Measurements from ENCODE around the gene STAMBP. TPM values are rescaled to one million over a fixed set of nuclear protein-coding genes. Genes with fewer than 3 reads are reported as not detected.
A peak's percentile ranks its signal among the peaks of the same experiment; 100 is the strongest.

Gene STAMBP
- total RNA-seq, 1 donor from 2014 or later, result 41.0 TPM

GRCh38 chr2:73914667-73915066 lies 85.9 kb downstream of the STAMBP start:
- no peak overlapping the region for H3K4me3 Mint-ChIP-seq

GRCh38 chr2:73915437-73915993 lies 86.8 kb downstream of the STAMBP start:
- no peak for DNase-seq (ENCODE audit: extremely low spot score, unreplicated experiment)
- H3K4me1 Mint-ChIP-seq (ENCODE audit: unreplicated experiment), result no peaks in the 10 kb centered on the region
- H3K36me3 Mint-ChIP-seq, result no peaks in the 10 kb centered on the region
- peaks cover 5% of the 10 kb centered on the region for H3K27me3 Mint-ChIP-seq
- no peak overlapping the region for H3K4me3 Mint-ChIP-seq
- H3K9me3 Mint-ChIP-seq, result no peaks in the 10 kb centered on the region
- H3K27ac Mint-ChIP-seq, result no peak overlapping the region
- no peak for TF ChIP-seq CTCF (conservative IDR thresholded peaks at IDR 0.05)

More at GRCh38 chr2:73914667-73915066, 85.9 kb downstream of the STAMBP start:
- TF ChIP-seq CTCF (conservative IDR thresholded peaks at IDR 0.05), result no peak
- no peak for DNase-seq (ENCODE audit: extremely low spot score, unreplicated experiment)
- Mint-ChIP-seq H3K27me3 (peaks cover under 1% of the 10 kb centered on the region), H3K27ac (no peak overlapping the region), H3K9me3 (no peaks in the 10 kb centered on the region), H3K36me3 (no peaks in the 10 kb centered on the region), H3K4me1 (ENCODE audit: unreplicated experiment) (no peaks in the 10 kb centered on the region)

- no peaks in the 10 kb centered on the region for H3K9me3 Mint-ChIP-seq
Observed at GRCh38 chr2:73916666-73917065, 87.9 kb downstream of the STAMBP start.

DNA sequence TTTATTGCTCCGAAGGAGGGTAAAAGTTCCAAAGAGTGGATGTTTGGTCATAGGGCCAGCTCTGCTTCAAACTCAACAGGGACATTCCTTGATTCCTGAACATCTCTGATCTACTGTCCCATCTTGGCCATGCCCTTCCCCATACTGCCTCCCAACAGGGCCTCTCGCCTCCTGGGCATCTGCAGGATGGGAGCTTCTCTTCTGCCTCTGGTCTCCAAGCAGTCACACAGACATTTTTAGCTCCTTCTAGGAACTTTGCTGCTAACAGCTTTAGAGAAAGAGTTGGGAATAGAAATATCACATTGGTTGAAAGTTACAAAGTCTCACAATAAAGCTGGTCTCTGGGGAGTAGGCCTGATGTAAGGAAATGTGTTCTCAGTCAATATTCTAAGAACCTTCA lies 88.5 kb downstream of the STAMBP start:
- Mint-ChIP-seq H3K4me1 (ENCODE audit: unreplicated experiment) (no peaks in the 10 kb centered on the region), H3K36me3 (no peaks in the 10 kb centered on the region), H3K27ac (peak overlapping the region; percentile 4), H3K4me3 (no peak overlapping the region), H3K9me3 (no peaks in the 10 kb centered on the region), H3K27me3 (peaks cover 19% of the 10 kb centered on the region)
- TF ChIP-seq CTCF (conservative IDR thresholded peaks at IDR 0.05), result no peak
- no peak for DNase-seq (ENCODE audit: extremely low spot score, unreplicated experiment)

More at GRCh38 chr2:73916666-73917065, 87.9 kb downstream of the STAMBP start:
- no peak for DNase-seq (ENCODE audit: extremely low spot score, unreplicated experiment)
- Mint-ChIP-seq H3K36me3 (no peaks in the 10 kb centered on the region), H3K4me1 (ENCODE audit: unreplicated experiment) (no peaks in the 10 kb centered on the region), H3K4me3 (no peak overlapping the region), H3K27ac (no peak overlapping the region), H3K27me3 (peaks cover 13% of the 10 kb centered on the region)
- TF ChIP-seq CTCF (conservative IDR thresholded peaks at IDR 0.05), result no peak

GRCh38 chr2:73917696-73918207 lies 89.0 kb downstream of the STAMBP start:
- Mint-ChIP-seq H3K4me3 (no peak overlapping the region), H3K36me3 (no peaks in the 10 kb centered on the region), H3K9me3 (no peaks in the 10 kb centered on the region), H3K4me1 (ENCODE audit: unreplicated experiment) (no peaks in the 10 kb centered on the region), H3K27ac (peak overlapping the region; percentile 4), H3K27me3 (peaks cover 22% of the 10 kb centered on the region)
- TF ChIP-seq CTCF (conservative IDR thresholded peaks at IDR 0.05), result no peak
- no peak for DNase-seq (ENCODE audit: extremely low spot score, unreplicated experiment)

Measured in type B pancreatic cell (in vitro differentiated cells).